ENCODE results near the gene TSPAN14. TPM values are rescaled to one million over a fixed set of nuclear protein-coding genes. Genes with fewer than 3 reads are reported as not detected.
"Not testable (repeated sequence)": the region's sequence is repeated elsewhere in the genome, so short reads cannot be mapped to it uniquely, and the experiment has no call there.

Gene TSPAN14
- total RNA-seq, 1 donor from 2014 or later, result 57.4 TPM

DNA sequence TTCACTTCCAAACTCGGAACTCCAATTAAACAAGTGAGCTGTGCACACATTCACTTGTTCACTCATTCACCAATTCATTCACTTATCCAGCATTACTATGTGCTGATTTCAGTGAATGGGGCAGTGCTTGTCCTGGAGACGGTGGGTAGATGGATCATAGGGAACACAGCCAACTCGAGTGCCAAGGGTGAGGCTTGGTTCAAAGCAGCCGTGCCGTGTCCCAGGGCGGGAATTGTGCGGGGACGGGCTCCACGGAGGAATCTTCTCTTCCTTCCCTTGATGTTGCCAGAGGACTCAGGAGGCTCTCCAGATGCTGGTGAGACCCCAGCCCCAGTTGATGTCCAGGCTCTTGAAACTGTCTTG is 86.5 kb downstream of the TSPAN14 start:
- Mint-ChIP-seq H3K27me3 (ENCODE audit: low read depth) (peaks cover 10% of the 10 kb centered on the region), H3K27ac (ENCODE audit: unreplicated experiment) (no peak overlapping the region), H3K9me3 (ENCODE audit: low read depth) (no peaks in the 10 kb centered on the region), H3K4me1 (ENCODE audit: low read depth) (peaks cover 3% of the 10 kb centered on the region), H3K4me3 (ENCODE audit: unreplicated experiment) (no peak overlapping the region), H3K36me3 (ENCODE audit: low read depth) (no peaks in the 10 kb centered on the region)
- no peak for TF ChIP-seq CTCF (IDR thresholded peaks at IDR 0.05)
- no peak for DNase-seq (ENCODE audit: low spot score)

DNA sequence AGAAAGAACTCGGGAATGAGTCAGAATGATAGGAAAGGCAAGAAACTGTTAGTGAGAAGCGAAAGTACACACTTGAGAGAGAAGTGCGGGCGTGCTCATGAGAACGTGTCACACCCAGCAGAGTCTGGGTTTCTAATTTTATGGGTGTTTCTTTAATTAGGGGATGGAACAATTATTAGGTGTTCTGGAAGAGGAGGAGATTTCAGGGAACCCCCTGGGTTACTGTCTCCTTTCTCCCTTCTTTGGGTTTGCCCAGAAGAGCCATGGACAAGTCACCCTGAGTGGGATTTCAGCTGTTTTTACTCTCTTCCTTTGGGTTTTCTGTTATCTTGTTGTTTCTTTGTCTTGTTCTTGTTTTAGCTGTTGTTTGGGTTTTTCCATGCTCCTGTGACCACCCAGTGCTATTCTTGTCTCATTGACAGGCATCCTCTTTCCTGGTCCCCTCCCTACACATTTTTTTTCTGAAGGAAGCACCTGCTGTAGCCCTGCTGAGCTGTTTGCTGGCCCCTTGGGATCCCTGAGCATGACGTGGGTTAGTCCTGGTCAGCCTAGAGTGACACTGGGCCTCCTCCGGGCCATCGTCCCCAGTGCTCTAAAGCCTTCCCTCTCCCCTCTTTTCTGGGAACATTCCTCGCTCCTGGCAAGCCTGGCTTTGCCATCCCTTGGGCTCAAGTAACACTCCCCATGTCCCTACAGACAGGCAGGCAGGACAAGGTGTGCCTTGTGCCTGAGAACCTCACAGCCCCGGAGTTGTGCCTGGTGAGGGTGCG is 87.1 kb downstream of the TSPAN14 start:
- H3K36me3 Mint-ChIP-seq (ENCODE audit: low read depth), result no peaks in the 10 kb centered on the region
- DNase-seq (ENCODE audit: low spot score), result no peak
- no peak for TF ChIP-seq CTCF (IDR thresholded peaks at IDR 0.05)
- H3K9me3 Mint-ChIP-seq (ENCODE audit: low read depth), result no peaks in the 10 kb centered on the region
- H3K4me1 Mint-ChIP-seq (ENCODE audit: low read depth), result peaks cover 3% of the 10 kb centered on the region
- peaks cover 13% of the 10 kb centered on the region for H3K27me3 Mint-ChIP-seq (ENCODE audit: low read depth)
- no peak overlapping the region for H3K27ac Mint-ChIP-seq (ENCODE audit: unreplicated experiment)
- H3K4me3 Mint-ChIP-seq (ENCODE audit: unreplicated experiment), result no peak overlapping the region

- no peak for TF ChIP-seq CTCF (IDR thresholded peaks at IDR 0.05)
- H3K36me3 Mint-ChIP-seq (ENCODE audit: low read depth), result no peaks in the 10 kb centered on the region
These were observed 87.9 kb downstream of the TSPAN14 start for GRCh38 chr10:80542053-80542452.

DNA sequence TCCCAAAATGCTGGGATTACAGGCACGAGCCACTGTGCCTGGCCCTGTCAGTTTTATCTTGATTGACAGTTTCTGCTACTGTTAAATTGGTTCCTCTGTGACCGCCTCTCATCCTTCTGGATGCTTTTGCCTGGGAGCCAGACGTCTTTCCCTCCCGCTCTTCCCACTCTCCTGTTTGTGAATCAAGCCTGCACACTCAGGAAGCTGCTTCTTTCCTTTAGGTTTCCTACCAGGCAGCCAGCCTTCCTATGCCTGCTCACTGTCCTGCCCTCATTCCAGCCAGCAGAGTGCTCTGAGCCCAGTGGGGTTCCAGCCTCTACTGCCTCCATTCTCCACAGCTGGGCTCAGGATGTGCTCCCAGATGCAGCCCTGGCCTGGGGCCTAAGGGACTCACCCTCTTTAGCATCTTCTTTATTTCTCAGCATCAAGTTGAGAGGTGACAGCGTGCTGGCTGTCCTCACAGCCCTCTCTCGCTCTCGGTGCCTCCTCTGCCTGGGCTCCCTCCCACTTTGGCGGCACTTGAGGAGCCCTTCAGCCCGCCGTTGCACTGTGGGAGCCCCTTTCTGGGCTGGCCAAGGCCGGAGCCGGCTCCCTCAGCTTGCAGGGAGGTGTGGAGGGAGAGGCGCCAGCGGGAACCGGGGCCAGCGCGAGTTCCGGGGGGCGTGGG is 88.7 kb downstream of the TSPAN14 start:
- Mint-ChIP-seq H3K4me1 (ENCODE audit: low read depth) (peaks cover 3% of the 10 kb centered on the region), H3K27ac (ENCODE audit: unreplicated experiment) (no peak overlapping the region), H3K27me3 (ENCODE audit: low read depth) (peaks cover 13% of the 10 kb centered on the region), H3K4me3 (ENCODE audit: unreplicated experiment) (no peak overlapping the region), H3K9me3 (ENCODE audit: low read depth) (no peaks in the 10 kb centered on the region), H3K36me3 (ENCODE audit: low read depth) (no peaks in the 10 kb centered on the region)
- no peak for DNase-seq (ENCODE audit: low spot score)
- TF ChIP-seq CTCF (IDR thresholded peaks at IDR 0.05), result no peak

More at GRCh38 chr10:80542053-80542452, 87.9 kb downstream of the TSPAN14 start:
- no peak overlapping the region for H3K4me3 Mint-ChIP-seq (ENCODE audit: unreplicated experiment)
- H3K9me3 Mint-ChIP-seq (ENCODE audit: low read depth), result no peaks in the 10 kb centered on the region
- peaks cover 3% of the 10 kb centered on the region for H3K4me1 Mint-ChIP-seq (ENCODE audit: low read depth)
- H3K27ac Mint-ChIP-seq (ENCODE audit: unreplicated experiment), result no peak overlapping the region
- peaks cover 13% of the 10 kb centered on the region for H3K27me3 Mint-ChIP-seq (ENCODE audit: low read depth)
- DNase-seq (ENCODE audit: low spot score), result no peak

DNA sequence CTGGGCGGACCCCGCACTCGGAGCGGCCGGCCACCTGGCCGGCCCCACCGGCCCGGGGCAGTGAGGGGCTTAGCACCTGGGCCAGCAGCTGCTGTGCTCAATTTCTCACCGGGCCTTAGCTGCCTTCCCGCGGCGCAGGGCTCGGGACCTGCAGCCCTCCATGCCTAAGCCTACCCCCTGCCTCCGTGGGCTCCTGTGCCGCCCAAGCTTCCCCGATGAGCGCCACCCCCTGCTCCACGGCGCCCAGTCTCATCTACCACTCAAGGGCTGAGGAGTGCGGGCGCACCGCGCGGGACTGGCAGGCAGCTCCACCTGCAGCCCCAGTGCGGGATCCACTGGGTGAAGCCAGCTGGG is 89.2 kb downstream of the TSPAN14 start:
- not testable (repeated sequence) for H3K9me3 Mint-ChIP-seq (ENCODE audit: low read depth)
- peaks cover 13% of the 10 kb centered on the region for H3K27me3 Mint-ChIP-seq (ENCODE audit: low read depth)

More for the DNA sequence above, 89.2 kb downstream of the TSPAN14 start:
- not testable (repeated sequence) for DNase-seq (ENCODE audit: low spot score); H3K4me3 Mint-ChIP-seq (ENCODE audit: unreplicated experiment); H3K27ac Mint-ChIP-seq (ENCODE audit: unreplicated experiment); H3K4me1 Mint-ChIP-seq (ENCODE audit: low read depth); H3K36me3 Mint-ChIP-seq (ENCODE audit: low read depth)
